ENCODE results near the gene TACC2.

- TF ChIP-seq CTCF (IDR thresholded peaks at IDR 0.05) (no peak), EZH2 (IDR thresholded peaks at IDR 0.05; ENCODE audit: borderline replicate concordance, insufficient read depth, low read depth, low read length, poor library complexity, severe bottlenecking) (no peak)
These were observed 79.9 kb downstream of the TACC2 start for GRCh38 chr10:122068844-122069243.

All from B cell (primary cell).